ENCODE results near the gene PRKAG2. TPM values are rescaled to one million over a fixed set of nuclear protein-coding genes. Genes with fewer than 3 reads are reported as not detected.

PRKAG2 gene
- total and polyA plus RNA-seq, 2 experiments from 2014 or later = 9.1 to 14.9 TPM

DNA sequence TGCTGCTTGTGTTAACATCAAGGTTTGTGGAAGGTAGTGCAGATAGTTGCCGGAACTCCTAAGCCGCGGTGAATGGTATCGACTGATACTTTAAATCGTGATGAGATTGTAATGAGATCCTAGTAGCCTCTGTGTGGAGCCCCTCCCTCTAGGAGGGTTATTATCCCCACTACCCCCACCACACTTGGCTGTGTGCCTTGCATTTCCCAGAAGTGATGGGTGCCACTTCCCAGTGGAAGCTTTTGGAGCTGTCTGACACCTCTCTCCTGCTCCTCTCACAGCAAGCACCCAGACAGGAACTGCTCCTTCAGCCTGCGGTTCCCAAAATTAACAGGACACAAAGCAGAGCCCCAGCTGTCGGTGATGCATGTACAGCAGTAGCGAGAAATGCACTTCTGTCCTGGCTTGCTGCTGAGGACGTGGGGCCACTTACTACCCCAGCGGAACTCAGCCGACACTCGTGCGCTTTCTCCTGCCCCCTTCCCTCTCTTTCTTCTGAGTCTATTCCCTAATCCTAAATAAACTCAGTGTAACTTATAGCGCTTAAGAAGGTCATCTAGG lies 52.5 kb downstream of the PRKAG2 start:
- no peak overlapping the region for H3K4me3 Mint-ChIP-seq
- Histone ChIP-seq H3F3A (replicated peaks; ENCODE audit: low read depth) (no peaks in the 10 kb centered on the region), H3K4me3 (no peak overlapping the region), H3K4me2 (no peak overlapping the region), H2AFZ (no peak overlapping the region), H3K36me3 (ENCODE audit: insufficient read depth) (no peaks in the 10 kb centered on the region), H3K27ac (ENCODE audit: low read depth) (no peak overlapping the region), H4K20me1 (replicated peaks; ENCODE audit: insufficient read depth) (no peaks in the 10 kb centered on the region), H3K79me2 (replicated peaks; ENCODE audit: insufficient read depth) (no peaks in the 10 kb centered on the region), H3K27me3 (ENCODE audit: insufficient read depth) (no peaks in the 10 kb centered on the region), H3K9me2 (ENCODE audit: insufficient read depth) (no peaks in the 10 kb centered on the region), H3K4me1 (ENCODE audit: insufficient read depth) (no peaks in the 10 kb centered on the region)
- TF ChIP-seq EZH2phosphoT487 (IDR thresholded peaks at IDR 0.05; ENCODE audit: unreplicated experiment) = no peak
- TF ChIP-seq, protein P1, sequence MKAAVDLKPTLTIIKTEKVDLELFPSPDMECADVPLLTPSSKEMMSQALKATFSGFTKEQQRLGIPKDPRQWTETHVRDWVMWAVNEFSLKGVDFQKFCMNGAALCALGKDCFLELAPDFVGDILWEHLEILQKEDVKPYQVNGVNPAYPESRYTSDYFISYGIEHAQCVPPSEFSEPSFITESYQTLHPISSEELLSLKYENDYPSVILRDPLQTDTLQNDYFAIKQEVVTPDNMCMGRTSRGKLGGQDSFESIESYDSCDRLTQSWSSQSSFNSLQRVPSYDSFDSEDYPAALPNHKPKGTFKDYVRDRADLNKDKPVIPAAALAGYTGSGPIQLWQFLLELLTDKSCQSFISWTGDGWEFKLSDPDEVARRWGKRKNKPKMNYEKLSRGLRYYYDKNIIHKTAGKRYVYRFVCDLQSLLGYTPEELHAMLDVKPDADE (IDR thresholded peaks at IDR 0.05) = no peak
- TF ChIP-seq EZH2 (IDR thresholded peaks at IDR 0.05; ENCODE audit: low read depth, unreplicated experiment) = no peak
- TF ChIP-seq ZNF114 (CRISPR knock-in tag; IDR thresholded peaks at IDR 0.05) = no peak
- TF ChIP-seq JUNB (IDR thresholded peaks at IDR 0.05; ENCODE audit: unreplicated experiment) = no peak
- no peak for TF ChIP-seq CREB1 (CRISPR knock-in tag; IDR thresholded peaks at IDR 0.05; ENCODE audit: low read depth)
- TF ChIP-seq STAT1 (IDR thresholded peaks at IDR 0.05; ENCODE audit: unreplicated experiment) = no peak
- TF ChIP-seq POLR2AphosphoS5 (IDR thresholded peaks at IDR 0.05; ENCODE audit: low read depth) = no peak
- TF ChIP-seq, protein P2, sequence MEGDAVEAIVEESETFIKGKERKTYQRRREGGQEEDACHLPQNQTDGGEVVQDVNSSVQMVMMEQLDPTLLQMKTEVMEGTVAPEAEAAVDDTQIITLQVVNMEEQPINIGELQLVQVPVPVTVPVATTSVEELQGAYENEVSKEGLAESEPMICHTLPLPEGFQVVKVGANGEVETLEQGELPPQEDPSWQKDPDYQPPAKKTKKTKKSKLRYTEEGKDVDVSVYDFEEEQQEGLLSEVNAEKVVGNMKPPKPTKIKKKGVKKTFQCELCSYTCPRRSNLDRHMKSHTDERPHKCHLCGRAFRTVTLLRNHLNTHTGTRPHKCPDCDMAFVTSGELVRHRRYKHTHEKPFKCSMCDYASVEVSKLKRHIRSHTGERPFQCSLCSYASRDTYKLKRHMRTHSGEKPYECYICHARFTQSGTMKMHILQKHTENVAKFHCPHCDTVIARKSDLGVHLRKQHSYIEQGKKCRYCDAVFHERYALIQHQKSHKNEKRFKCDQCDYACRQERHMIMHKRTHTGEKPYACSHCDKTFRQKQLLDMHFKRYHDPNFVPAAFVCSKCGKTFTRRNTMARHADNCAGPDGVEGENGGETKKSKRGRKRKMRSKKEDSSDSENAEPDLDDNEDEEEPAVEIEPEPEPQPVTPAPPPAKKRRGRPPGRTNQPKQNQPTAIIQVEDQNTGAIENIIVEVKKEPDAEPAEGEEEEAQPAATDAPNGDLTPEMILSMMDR (conservative IDR thresholded peaks at IDR 0.05; ENCODE audit: low read depth in 2 of 2) = no peak
- TF ChIP-seq, protein P3, sequence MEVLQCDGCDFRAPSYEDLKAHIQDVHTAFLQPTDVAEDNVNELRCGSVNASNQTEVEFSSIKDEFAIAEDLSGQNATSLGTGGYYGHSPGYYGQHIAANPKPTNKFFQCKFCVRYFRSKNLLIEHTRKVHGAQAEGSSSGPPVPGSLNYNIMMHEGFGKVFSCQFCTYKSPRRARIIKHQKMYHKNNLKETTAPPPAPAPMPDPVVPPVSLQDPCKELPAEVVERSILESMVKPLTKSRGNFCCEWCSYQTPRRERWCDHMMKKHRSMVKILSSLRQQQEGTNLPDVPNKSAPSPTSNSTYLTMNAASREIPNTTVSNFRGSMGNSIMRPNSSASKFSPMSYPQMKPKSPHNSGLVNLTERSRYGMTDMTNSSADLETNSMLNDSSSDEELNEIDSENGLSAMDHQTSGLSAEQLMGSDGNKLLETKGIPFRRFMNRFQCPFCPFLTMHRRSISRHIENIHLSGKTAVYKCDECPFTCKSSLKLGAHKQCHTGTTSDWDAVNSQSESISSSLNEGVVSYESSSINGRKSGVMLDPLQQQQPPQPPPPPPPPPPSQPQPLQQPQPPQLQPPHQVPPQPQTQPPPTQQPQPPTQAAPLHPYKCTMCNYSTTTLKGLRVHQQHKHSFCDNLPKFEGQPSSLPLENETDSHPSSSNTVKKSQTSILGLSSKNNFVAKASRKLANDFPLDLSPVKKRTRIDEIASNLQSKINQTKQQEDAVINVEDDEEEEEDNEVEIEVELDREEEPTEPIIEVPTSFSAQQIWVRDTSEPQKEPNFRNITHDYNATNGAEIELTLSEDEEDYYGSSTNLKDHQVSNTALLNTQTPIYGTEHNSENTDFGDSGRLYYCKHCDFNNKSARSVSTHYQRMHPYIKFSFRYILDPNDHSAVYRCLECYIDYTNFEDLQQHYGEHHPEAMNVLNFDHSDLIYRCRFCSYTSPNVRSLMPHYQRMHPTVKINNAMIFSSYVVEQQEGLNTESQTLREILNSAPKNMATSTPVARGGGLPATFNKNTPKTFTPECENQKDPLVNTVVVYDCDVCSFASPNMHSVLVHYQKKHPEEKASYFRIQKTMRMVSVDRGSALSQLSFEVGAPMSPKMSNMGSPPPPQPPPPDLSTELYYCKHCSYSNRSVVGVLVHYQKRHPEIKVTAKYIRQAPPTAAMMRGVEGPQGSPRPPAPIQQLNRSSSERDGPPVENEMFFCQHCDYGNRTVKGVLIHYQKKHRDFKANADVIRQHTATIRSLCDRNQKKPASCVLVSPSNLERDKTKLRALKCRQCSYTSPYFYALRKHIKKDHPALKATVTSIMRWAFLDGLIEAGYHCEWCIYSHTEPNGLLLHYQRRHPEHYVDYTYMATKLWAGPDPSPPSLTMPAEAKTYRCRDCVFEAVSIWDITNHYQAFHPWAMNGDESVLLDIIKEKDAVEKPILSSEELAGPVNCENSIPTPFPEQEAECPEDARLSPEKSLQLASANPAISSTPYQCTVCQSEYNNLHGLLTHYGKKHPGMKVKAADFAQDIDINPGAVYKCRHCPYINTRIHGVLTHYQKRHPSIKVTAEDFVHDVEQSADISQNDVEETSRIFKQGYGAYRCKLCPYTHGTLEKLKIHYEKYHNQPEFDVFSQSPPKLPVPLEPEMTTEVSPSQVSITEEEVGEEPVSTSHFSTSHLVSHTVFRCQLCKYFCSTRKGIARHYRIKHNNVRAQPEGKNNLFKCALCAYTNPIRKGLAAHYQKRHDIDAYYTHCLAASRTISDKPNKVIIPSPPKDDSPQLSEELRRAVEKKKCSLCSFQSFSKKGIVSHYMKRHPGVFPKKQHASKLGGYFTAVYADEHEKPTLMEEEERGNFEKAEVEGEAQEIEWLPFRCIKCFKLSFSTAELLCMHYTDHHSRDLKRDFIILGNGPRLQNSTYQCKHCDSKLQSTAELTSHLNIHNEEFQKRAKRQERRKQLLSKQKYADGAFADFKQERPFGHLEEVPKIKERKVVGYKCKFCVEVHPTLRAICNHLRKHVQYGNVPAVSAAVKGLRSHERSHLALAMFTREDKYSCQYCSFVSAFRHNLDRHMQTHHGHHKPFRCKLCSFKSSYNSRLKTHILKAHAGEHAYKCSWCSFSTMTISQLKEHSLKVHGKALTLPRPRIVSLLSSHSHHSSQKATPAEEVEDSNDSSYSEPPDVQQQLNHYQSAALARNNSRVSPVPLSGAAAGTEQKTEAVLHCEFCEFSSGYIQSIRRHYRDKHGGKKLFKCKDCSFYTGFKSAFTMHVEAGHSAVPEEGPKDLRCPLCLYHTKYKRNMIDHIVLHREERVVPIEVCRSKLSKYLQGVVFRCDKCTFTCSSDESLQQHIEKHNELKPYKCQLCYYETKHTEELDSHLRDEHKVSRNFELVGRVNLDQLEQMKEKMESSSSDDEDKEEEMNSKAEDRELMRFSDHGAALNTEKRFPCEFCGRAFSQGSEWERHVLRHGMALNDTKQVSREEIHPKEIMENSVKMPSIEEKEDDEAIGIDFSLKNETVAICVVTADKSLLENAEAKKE (CRISPR knock-in tag; IDR thresholded peaks at IDR 0.05) = no peak
- TF ChIP-seq NANOG (IDR thresholded peaks at IDR 0.05; ENCODE audit: borderline replicate concordance) = no peak
- no peak for TF ChIP-seq ZNF331 (CRISPR knock-in tag; IDR thresholded peaks at IDR 0.05; ENCODE audit: low read depth)
- TF ChIP-seq, protein P4, sequence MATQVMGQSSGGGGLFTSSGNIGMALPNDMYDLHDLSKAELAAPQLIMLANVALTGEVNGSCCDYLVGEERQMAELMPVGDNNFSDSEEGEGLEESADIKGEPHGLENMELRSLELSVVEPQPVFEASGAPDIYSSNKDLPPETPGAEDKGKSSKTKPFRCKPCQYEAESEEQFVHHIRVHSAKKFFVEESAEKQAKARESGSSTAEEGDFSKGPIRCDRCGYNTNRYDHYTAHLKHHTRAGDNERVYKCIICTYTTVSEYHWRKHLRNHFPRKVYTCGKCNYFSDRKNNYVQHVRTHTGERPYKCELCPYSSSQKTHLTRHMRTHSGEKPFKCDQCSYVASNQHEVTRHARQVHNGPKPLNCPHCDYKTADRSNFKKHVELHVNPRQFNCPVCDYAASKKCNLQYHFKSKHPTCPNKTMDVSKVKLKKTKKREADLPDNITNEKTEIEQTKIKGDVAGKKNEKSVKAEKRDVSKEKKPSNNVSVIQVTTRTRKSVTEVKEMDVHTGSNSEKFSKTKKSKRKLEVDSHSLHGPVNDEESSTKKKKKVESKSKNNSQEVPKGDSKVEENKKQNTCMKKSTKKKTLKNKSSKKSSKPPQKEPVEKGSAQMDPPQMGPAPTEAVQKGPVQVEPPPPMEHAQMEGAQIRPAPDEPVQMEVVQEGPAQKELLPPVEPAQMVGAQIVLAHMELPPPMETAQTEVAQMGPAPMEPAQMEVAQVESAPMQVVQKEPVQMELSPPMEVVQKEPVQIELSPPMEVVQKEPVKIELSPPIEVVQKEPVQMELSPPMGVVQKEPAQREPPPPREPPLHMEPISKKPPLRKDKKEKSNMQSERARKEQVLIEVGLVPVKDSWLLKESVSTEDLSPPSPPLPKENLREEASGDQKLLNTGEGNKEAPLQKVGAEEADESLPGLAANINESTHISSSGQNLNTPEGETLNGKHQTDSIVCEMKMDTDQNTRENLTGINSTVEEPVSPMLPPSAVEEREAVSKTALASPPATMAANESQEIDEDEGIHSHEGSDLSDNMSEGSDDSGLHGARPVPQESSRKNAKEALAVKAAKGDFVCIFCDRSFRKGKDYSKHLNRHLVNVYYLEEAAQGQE (IDR thresholded peaks at IDR 0.05; ENCODE audit: unreplicated experiment) = no peak
- H3K36me3 Mint-ChIP-seq (ENCODE audit: low read depth) = no peaks in the 10 kb centered on the region
- DNase-seq (ENCODE audit: low spot score) = no peak
- peaks cover 10% of the 10 kb centered on the region for H3K27me3 Mint-ChIP-seq (ENCODE audit: insufficient read depth, low read depth, poor library complexity)
- no peaks in the 10 kb centered on the region for H3K9me3 Mint-ChIP-seq
- no peak overlapping the region for H3K27ac Mint-ChIP-seq
- H3K4me1 Mint-ChIP-seq = peaks cover 12% of the 10 kb centered on the region
- no peak for ATAC-seq
